Bronchial epithelial cell (primary cell): ENCODE results near the gene CCDC88C. TPM values are rescaled to one million over a fixed set of nuclear protein-coding genes. Genes with fewer than 3 reads are reported as not detected.

Source experiments
- DNase-seq: peaks from one replicate; pipeline ENCODE4 v3.0.0-alpha.2; 2010; ENCODE audit warnings: low read depth
- FAIRE-seq: peaks from 2 replicates; lab custom pipeline; 2011; peaks lifted over from hg19 to GRCh38; lab: Jason Lieb, UNC
- H3K27me3 ChIP-seq: 2 replicates; pipeline ENCODE4 v1.5.1; 2011; ENCODE audit warnings: low read length; ENCODE audit not compliant: control insufficient read depth, insufficient read depth
- H3K36me3 ChIP-seq: 2 replicates; pipeline ENCODE4 v1.5.1; 2011; ENCODE audit warnings: low read length; ENCODE audit not compliant: control insufficient read depth, insufficient read depth
- H3K4me3 ChIP-seq: 2 replicates; pipeline ENCODE4 v1.5.1; 2011; ENCODE audit warnings: mild to moderate bottlenecking, low read depth, low read length, control low read depth
- CTCF ChIP-seq: IDR thresholded peaks from 2 replicates; pipeline ENCODE4 v1.5.1; 2011; ENCODE audit warnings: mild to moderate bottlenecking, moderate library complexity, low read length, control low read depth, inconsistent platforms; ENCODE audit not compliant: insufficient read depth, severe bottlenecking
- total RNA-seq: library from RNA; depleted of rRNA; stranded (reverse); fragments of >200 nt; gene quantifications from 2 replicates; pipeline ENCODE4 v1.2.1, GENCODE V29; 2014

Gene CCDC88C
- total RNA-seq, 1 donor from 2014 or later = 21.3 TPM

- Histone ChIP-seq H3K4me3 (no peak overlapping the region), H3K27me3 (no peaks in the 10 kb centered on the region), H3K36me3 (peaks cover 4% of the 10 kb centered on the region)
- no peak for TF ChIP-seq CTCF
- DNase-seq (no peak), FAIRE-seq (no peak)
Observed at GRCh38 chr14:91352728-91353692, 64.6 kb downstream of the CCDC88C start.

- H3K36me3 ChIP-seq = peaks cover 2% of the 10 kb centered on the region
- no peak for FAIRE-seq
- H3K4me3 ChIP-seq = no peak overlapping the region
- DNase-seq = no peak
- H3K27me3 ChIP-seq = no peaks in the 10 kb centered on the region
- TF ChIP-seq CTCF = no peak
Observed at GRCh38 chr14:91352053-91352452, 65.6 kb downstream of the CCDC88C start.

- Histone ChIP-seq H3K4me3 (no peak overlapping the region), H3K27me3 (no peaks in the 10 kb centered on the region), H3K36me3 (peaks cover 2% of the 10 kb centered on the region)
- no peak for TF ChIP-seq CTCF
- FAIRE-seq (no peak), DNase-seq (no peak)
Observed at GRCh38 chr14:91351512-91351862, 66.1 kb downstream of the CCDC88C start.

- Histone ChIP-seq H3K36me3 (peaks cover 2% of the 10 kb centered on the region), H3K27me3 (no peaks in the 10 kb centered on the region), H3K4me3 (peak overlapping the region; percentile 10)
- no peak for FAIRE-seq
- DNase-seq = peak; percentile 62
- no peak for TF ChIP-seq CTCF
Observed at GRCh38 chr14:91350813-91351511, 66.7 kb downstream of the CCDC88C start.

- Histone ChIP-seq H3K27me3 (no peaks in the 10 kb centered on the region), H3K36me3 (peaks cover 2% of the 10 kb centered on the region), H3K4me3 (no peak overlapping the region)
- FAIRE-seq (no peak), DNase-seq (no peak)
- no peak for TF ChIP-seq CTCF
Observed at GRCh38 chr14:91350483-91350812, 67.2 kb downstream of the CCDC88C start.
